Measurements from ENCODE around the gene NCF4. TPM values are rescaled to one million over a fixed set of nuclear protein-coding genes. Genes with fewer than 3 reads are reported as not detected.

NCF4 gene
- total RNA-seq, 1 donor = 0.36 TPM

DNA sequence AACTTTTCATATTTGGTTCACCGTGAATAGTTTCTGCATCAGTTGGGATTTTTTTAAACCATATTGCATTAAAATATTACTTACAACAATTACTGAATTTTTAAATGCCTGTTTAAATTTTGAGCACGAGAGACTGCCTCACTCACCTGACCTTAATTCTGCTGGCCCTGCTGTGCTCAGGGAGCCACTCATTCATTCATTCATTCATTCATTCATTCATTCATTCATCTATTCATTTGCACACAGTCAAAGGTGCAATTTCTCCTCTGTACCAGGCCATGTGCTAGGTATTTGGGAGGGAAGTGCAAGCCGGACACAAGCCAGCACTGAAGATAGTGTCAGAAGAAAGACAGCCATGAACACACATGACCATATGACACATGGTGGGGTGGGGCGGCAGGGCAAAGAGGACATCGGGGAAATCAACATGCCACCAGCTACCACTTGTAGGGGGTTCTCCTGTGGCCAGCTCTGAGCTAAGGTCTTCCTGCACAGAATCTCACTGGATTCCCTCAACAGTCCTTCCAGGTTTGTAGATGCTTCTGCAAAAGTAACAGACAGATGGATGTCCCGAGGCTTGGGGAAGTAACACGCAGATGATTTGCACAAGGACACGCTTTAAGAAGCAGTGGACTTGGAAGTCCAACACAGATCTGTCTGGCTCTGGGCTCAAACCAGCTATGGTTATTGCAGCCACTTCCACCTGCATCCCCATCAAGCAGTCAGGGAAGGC is 52.1 kb downstream of the NCF4 start:
- peaks cover 6% of the 10 kb centered on the region for H3K27me3 ChIP-seq (ENCODE audit: insufficient read depth, low read length)
- H3K4me2 ChIP-seq (ENCODE audit: insufficient read depth, low read length) = peak overlapping the region; percentile 31
- TF ChIP-seq, protein P1, sequence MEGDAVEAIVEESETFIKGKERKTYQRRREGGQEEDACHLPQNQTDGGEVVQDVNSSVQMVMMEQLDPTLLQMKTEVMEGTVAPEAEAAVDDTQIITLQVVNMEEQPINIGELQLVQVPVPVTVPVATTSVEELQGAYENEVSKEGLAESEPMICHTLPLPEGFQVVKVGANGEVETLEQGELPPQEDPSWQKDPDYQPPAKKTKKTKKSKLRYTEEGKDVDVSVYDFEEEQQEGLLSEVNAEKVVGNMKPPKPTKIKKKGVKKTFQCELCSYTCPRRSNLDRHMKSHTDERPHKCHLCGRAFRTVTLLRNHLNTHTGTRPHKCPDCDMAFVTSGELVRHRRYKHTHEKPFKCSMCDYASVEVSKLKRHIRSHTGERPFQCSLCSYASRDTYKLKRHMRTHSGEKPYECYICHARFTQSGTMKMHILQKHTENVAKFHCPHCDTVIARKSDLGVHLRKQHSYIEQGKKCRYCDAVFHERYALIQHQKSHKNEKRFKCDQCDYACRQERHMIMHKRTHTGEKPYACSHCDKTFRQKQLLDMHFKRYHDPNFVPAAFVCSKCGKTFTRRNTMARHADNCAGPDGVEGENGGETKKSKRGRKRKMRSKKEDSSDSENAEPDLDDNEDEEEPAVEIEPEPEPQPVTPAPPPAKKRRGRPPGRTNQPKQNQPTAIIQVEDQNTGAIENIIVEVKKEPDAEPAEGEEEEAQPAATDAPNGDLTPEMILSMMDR (IDR thresholded peaks at IDR 0.05; ENCODE audit: extremely low read depth, low read depth, low read length) = no peak
- peaks cover 13% of the 10 kb centered on the region for H3K4me1 ChIP-seq (ENCODE audit: insufficient read depth, low read length)
- peak; percentile 69 for DNase-seq (ENCODE audit: insufficient read length, low spot score, missing footprints)
- H2AFZ ChIP-seq (ENCODE audit: low read length) = no peak overlapping the region
- no peak overlapping the region for H3K4me3 ChIP-seq (ENCODE audit: insufficient read depth, low read length)
- no peaks in the 10 kb centered on the region for H3K9me3 ChIP-seq (ENCODE audit: low read depth, low read length)
- H3K79me2 ChIP-seq (ENCODE audit: insufficient read depth, low read length) = no peaks in the 10 kb centered on the region
- H4K20me1 ChIP-seq (ENCODE audit: insufficient read depth, low read length) = no peaks in the 10 kb centered on the region
- H3K36me3 ChIP-seq (ENCODE audit: insufficient read depth, low read length) = no peaks in the 10 kb centered on the region
- no peak overlapping the region for H3K27ac ChIP-seq (ENCODE audit: low read depth, low read length)

DNA sequence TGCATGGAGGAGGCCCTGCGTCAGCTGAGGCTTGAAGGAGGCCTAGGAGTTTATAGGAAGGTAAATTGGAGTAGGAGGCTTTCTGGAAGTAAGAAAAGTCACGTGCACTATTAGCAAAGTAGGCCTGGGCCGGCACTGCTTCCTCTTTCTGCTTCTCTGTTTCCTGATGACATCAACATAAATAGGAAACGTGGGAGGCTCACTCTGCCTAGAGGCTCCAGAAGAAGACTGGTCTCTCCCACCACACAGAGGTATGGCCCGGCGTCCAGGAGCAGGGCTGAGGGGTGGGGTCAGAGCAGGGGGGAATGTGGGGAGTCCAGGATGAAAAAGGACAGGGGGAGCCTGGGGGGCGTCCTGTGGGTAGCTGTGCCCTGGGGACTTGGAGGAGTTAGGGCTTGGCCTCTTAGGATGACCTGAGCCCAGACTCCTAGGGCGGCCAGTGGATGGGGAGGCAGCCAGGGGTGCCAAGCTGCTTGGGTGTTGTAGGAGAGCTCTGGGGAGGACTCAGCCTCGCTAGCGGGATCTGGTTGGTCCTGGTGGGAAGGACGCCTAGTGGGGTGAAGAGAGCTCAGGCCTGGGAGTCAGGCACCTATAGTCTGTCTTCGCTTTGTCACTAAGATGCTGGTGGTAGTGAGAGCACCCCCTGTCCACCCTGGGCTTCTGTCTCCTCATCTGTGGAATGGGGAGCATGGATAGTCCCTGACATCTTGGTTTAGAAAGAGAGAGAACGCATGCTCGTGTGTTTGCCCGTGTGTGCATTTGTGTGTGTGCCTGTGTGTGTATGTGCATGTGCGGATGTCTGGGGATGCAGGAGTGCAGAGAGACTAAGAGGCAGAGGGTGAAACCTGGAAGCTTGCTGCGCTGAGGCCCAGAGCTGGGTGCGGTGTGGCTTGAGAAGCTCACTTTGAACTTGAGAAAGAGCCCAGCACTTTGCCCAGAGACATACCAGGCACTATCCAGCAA is 52.9 kb downstream of the NCF4 start, which contains the start of gene CSF2RB:
CSF2RB (plus strand) TSS at position 202 of the 963 bp plus-strand sequence. CDS start 8,580 bp downstream, outside the sequence.
- H4K20me1 ChIP-seq (ENCODE audit: insufficient read depth, low read length) = no peaks in the 10 kb centered on the region
- peak within 1 kb of the TSS; percentile 31 for H3K4me2 ChIP-seq (ENCODE audit: insufficient read depth, low read length)
- H2AFZ ChIP-seq (ENCODE audit: low read length) = peak within 1 kb of the TSS; percentile 38
- H3K27ac ChIP-seq (ENCODE audit: low read depth, low read length) = no peak within 1 kb of the TSS
- no peaks in the 10 kb centered on the region for H3K79me2 ChIP-seq (ENCODE audit: insufficient read depth, low read length)
- H3K4me3 ChIP-seq (ENCODE audit: insufficient read depth, low read length) = no peak within 1 kb of the TSS
- no peaks in the 10 kb centered on the region for H3K36me3 ChIP-seq (ENCODE audit: insufficient read depth, low read length)
- peaks cover 13% of the 10 kb centered on the region for H3K4me1 ChIP-seq (ENCODE audit: insufficient read depth, low read length)
- DNase-seq (ENCODE audit: insufficient read length, low spot score, missing footprints) = peak; percentile 19
- TF ChIP-seq, protein P1 (IDR thresholded peaks at IDR 0.05; ENCODE audit: extremely low read depth, low read depth, low read length) = no peak
- H3K9me3 ChIP-seq (ENCODE audit: low read depth, low read length) = no peaks in the 10 kb centered on the region
- peaks cover 3% of the 10 kb centered on the region for H3K27me3 ChIP-seq (ENCODE audit: insufficient read depth, low read length)

DNA sequence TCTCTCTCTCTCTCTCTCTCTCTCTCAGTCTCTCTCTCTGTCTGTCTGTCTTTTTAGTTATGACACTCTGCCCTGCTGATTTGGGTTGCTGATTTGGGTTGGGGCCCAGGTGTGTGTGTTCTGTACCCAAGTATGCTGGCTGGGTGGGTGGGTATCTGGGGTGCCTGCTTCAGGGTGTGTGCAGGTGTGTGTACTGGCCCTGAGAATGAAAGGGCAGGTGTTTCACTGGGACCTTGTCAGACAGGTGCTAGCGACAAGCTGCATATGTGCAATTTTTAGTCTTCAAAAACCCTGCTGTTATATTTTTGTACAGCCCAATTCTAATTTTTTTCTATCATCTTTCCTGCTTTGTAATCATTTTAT is 53.6 kb downstream of the NCF4 start:
- TF ChIP-seq, protein P1 (IDR thresholded peaks at IDR 0.05; ENCODE audit: extremely low read depth, low read depth, low read length) = no peak
- peak; percentile 29 for DNase-seq (ENCODE audit: insufficient read length, low spot score, missing footprints)
- peaks cover 13% of the 10 kb centered on the region for H3K4me1 ChIP-seq (ENCODE audit: insufficient read depth, low read length)
- no peaks in the 10 kb centered on the region for H4K20me1 ChIP-seq (ENCODE audit: insufficient read depth, low read length)
- H3K4me2 ChIP-seq (ENCODE audit: insufficient read depth, low read length) = no peak overlapping the region
- no peak overlapping the region for H3K27ac ChIP-seq (ENCODE audit: low read depth, low read length)
- H3K36me3 ChIP-seq (ENCODE audit: insufficient read depth, low read length) = no peaks in the 10 kb centered on the region
- H3K4me3 ChIP-seq (ENCODE audit: insufficient read depth, low read length) = no peak overlapping the region
- no peaks in the 10 kb centered on the region for H3K79me2 ChIP-seq (ENCODE audit: insufficient read depth, low read length)
- H2AFZ ChIP-seq (ENCODE audit: low read length) = no peak overlapping the region
- peaks cover 3% of the 10 kb centered on the region for H3K27me3 ChIP-seq (ENCODE audit: insufficient read depth, low read length)
- no peaks in the 10 kb centered on the region for H3K9me3 ChIP-seq (ENCODE audit: low read depth, low read length)

DNA sequence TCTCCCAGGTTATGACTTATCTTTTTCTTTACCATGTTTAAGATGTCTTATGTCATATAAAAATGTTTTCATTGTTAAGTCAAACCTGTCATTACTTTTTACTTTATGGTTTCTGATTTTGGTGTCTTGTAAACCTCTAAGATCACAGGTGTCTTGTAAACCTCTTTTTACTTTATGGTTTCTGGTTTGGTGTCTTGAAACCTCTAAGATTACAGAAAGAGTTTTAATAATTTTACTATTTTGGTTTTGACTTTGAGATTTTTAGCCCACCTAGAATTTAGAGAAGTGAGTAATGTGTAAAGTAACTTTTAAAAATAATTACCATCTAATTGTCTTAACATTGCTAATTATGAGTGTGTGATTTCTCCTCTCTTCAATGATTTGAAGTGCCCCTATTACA is 55.2 kb downstream of the NCF4 start:
- H3K4me2 ChIP-seq (ENCODE audit: insufficient read depth, low read length) = no peak overlapping the region
- H3K4me1 ChIP-seq (ENCODE audit: insufficient read depth, low read length) = peaks cover 13% of the 10 kb centered on the region
- no peaks in the 10 kb centered on the region for H3K9me3 ChIP-seq (ENCODE audit: low read depth, low read length)
- no peaks in the 10 kb centered on the region for H3K79me2 ChIP-seq (ENCODE audit: insufficient read depth, low read length)
- H3K27me3 ChIP-seq (ENCODE audit: insufficient read depth, low read length) = peaks cover 3% of the 10 kb centered on the region
- TF ChIP-seq, protein P1 (IDR thresholded peaks at IDR 0.05; ENCODE audit: extremely low read depth, low read depth, low read length) = no peak
- peak; percentile 45 for DNase-seq (ENCODE audit: insufficient read length, low spot score, missing footprints)
- H3K36me3 ChIP-seq (ENCODE audit: insufficient read depth, low read length) = no peaks in the 10 kb centered on the region
- H3K27ac ChIP-seq (ENCODE audit: low read depth, low read length) = no peak overlapping the region
- no peak overlapping the region for H2AFZ ChIP-seq (ENCODE audit: low read length)
- no peak overlapping the region for H3K4me3 ChIP-seq (ENCODE audit: insufficient read depth, low read length)
- no peaks in the 10 kb centered on the region for H4K20me1 ChIP-seq (ENCODE audit: insufficient read depth, low read length)

Measured in osteoblast (primary cell).